CD14-positive monocyte (primary cell): Measurements from ENCODE around the gene LAMB4. TPM values are rescaled to one million over a fixed set of nuclear protein-coding genes. Genes with fewer than 3 reads are reported as not detected.

Source experiments
- DNase-seq, 3 donors: peaks; one replicate each; pipeline ENCODE4 v3.0.0-alpha.2; 2011 to 2022
- H2AFZ ChIP-seq: 2 replicates; pipeline ENCODE4 v1.6.0; 2012; ENCODE audit warnings: mild to moderate bottlenecking, low read depth, low read length, inconsistent platforms; ENCODE audit not compliant: insufficient read depth, poor library complexity, severe bottlenecking
- H3K27ac ChIP-seq, 2 donors: 1 replicate in 1 of 2; 2 replicates in 1 of 2; pipeline ENCODE4 v1.5.1; 2012 to 2013; ENCODE audit warnings: low read length in 2 of 2, control low read depth in 1 of 2, inconsistent platforms in 1 of 2, low read depth in 1 of 2, mild to moderate bottlenecking in 1 of 2
- H3K27me3 ChIP-seq, 2 donors: one replicate each; pipeline versions ENCODE4 v1.6.0 to v1.6.1; 2011 to 2013; ENCODE audit warnings: low read length in 2 of 2; ENCODE audit not compliant: control insufficient read depth in 2 of 2, insufficient read depth in 2 of 2
- H3K36me3 ChIP-seq, 2 donors: replicated peaks in 1 of 2; 1 replicate in 1 of 2; 2 replicates in 1 of 2; pipeline versions ENCODE4 v1.5.1 to v1.6.1; 2012 to 2013; ENCODE audit warnings: low read length in 2 of 2, control low read depth in 1 of 2, inconsistent platforms in 1 of 2, mild to moderate bottlenecking in 1 of 2; ENCODE audit not compliant: insufficient read depth in 2 of 2, control insufficient read depth in 1 of 2
- H3K4me1 ChIP-seq, 2 donors: 1 replicate in 1 of 2; 2 replicates in 1 of 2; pipeline versions ENCODE4 v1.5.1 to v1.6.1; 2012 to 2013; ENCODE audit warnings: low read length in 2 of 2, control low read depth in 1 of 2, inconsistent platforms in 1 of 2, mild to moderate bottlenecking in 1 of 2, moderate library complexity in 1 of 2; ENCODE audit not compliant: insufficient read depth in 2 of 2, control insufficient read depth in 1 of 2
- H3K4me2 ChIP-seq: replicated peaks from 2 replicates; pipeline ENCODE3; 2012; ENCODE audit warnings: low read length, moderate library complexity, mild to moderate bottlenecking; ENCODE audit not compliant: poor library complexity, severe bottlenecking; ENCODE audit errors: extremely low read depth
- H3K4me3 ChIP-seq, 3 experiments: fragments of 200-600 bp in 1 of 3; sonication (generic) in 1 of 3; replicated peaks in 1 of 3; 1 replicate in 2 of 3; 2 replicates in 1 of 3; pipeline ENCODE4 v1.5.1; 2011 to 2013; ENCODE audit warnings: low read length in 3 of 3, mild to moderate bottlenecking in 3 of 3, control low read depth in 2 of 3, low read depth in 2 of 3, inconsistent platforms in 1 of 3, moderate library complexity in 1 of 3
- H3K79me2 ChIP-seq: 2 replicates; pipeline ENCODE4 v1.6.0; 2012; ENCODE audit warnings: mild to moderate bottlenecking, control low read depth, inconsistent platforms, low read length, moderate library complexity; ENCODE audit not compliant: insufficient read depth
- H3K9ac ChIP-seq: 2 replicates; pipeline ENCODE4 v1.6.0; 2017; ENCODE audit warnings: low read length, mild to moderate bottlenecking; ENCODE audit not compliant: insufficient read depth, poor library complexity, severe bottlenecking
- H3K9me3 ChIP-seq, 2 donors: replicated peaks in 1 of 2; 1 replicate in 1 of 2; 2 replicates in 1 of 2; pipeline versions ENCODE4 v1.5.1 to v1.6.1; 2012 to 2013; ENCODE audit warnings: low read length in 2 of 2, control low read depth in 1 of 2; ENCODE audit not compliant: control insufficient read depth in 1 of 2, insufficient read depth in 1 of 2
- H4K20me1 ChIP-seq: 2 replicates; pipeline ENCODE4 v1.6.0; 2012; ENCODE audit warnings: mild to moderate bottlenecking, low read length, control low read depth, moderate library complexity; ENCODE audit not compliant: insufficient read depth
- H3K27ac Mint-ChIP-seq, 7 donors: one replicate each; pipeline ENCODE4 v1.8.0; 2020; ENCODE audit warnings: mild to moderate bottlenecking in 7 of 7, mixed read lengths in 7 of 7, moderate library complexity in 6 of 7, inconsistent platforms in 2 of 7
- H3K27me3 Mint-ChIP-seq, 3 donors: one replicate each; pipeline ENCODE4 v1.8.0; 2021 to 2022; ENCODE audit warnings: low read depth in 3 of 3, mild to moderate bottlenecking in 3 of 3, mixed read lengths in 3 of 3, moderate library complexity in 3 of 3, inconsistent platforms in 1 of 3
- H3K36me3 Mint-ChIP-seq, 2 donors: one replicate each; pipeline ENCODE4 v1.8.0; 2020; ENCODE audit warnings: mixed read lengths in 2 of 2, inconsistent platforms in 1 of 2, mild to moderate bottlenecking in 1 of 2
- H3K4me1 Mint-ChIP-seq: one replicate; pipeline ENCODE4 v1.8.0; 2020; ENCODE audit warnings: mild to moderate bottlenecking, mixed read lengths
- H3K4me3 Mint-ChIP-seq, 2 donors: one replicate each; pipeline ENCODE4 v1.8.0; 2020; ENCODE audit warnings: mild to moderate bottlenecking in 2 of 2, mixed read lengths in 2 of 2, moderate library complexity in 1 of 2
- H3K9me3 Mint-ChIP-seq, 7 donors: one replicate each; pipeline ENCODE4 v1.8.0; 2020 to 2022; ENCODE audit warnings: mixed read lengths in 7 of 7, mild to moderate bottlenecking in 6 of 7, moderate library complexity in 6 of 7, inconsistent platforms in 2 of 7
- WGBS: methylation state at CpG from one replicate; pipeline ENCODE4 v1.1.5; 2013; ENCODE audit warnings: missing lambda C conversion rate; ENCODE audit not compliant: insufficient coverage; 5-methylcytosine and 5-hydroxymethylcytosine counted together
- intact Hi-C, 2 donors: fragments of 100-400 bp; cut with micrococcal nuclease; formaldehyde crosslinking; loops; one replicate each; pipeline versions ENCODE4 v1.15.0 to v1.15.1; 2023
- polyA plus RNA-seq, 3 donors: library from polyadenylated mRNA; depleted of rRNA in 1 of 3; unstranded in 2 of 3; stranded (reverse) in 1 of 3; fragments of 300-500 nt in 2 of 3; fragments of >200 nt in 1 of 3; fragmentation: Illumina TruSeq in 2 of 3; gene quantifications; 1 replicate in 2 of 3; 2 replicates in 1 of 3; pipeline ENCODE4 v1.2.3, GENCODE V29; 2012 to 2021
- TF ChIP-seq, protein P1 (sequence below): fragments of 200-600 bp; IDR thresholded peaks from one replicate; pipeline ENCODE4 v1.8.0; 2022; ENCODE audit warnings: antibody characterized with exemption, mild to moderate bottlenecking

Gene LAMB4
- polyA plus RNA-seq, 3 donors, result not detected

DNA sequence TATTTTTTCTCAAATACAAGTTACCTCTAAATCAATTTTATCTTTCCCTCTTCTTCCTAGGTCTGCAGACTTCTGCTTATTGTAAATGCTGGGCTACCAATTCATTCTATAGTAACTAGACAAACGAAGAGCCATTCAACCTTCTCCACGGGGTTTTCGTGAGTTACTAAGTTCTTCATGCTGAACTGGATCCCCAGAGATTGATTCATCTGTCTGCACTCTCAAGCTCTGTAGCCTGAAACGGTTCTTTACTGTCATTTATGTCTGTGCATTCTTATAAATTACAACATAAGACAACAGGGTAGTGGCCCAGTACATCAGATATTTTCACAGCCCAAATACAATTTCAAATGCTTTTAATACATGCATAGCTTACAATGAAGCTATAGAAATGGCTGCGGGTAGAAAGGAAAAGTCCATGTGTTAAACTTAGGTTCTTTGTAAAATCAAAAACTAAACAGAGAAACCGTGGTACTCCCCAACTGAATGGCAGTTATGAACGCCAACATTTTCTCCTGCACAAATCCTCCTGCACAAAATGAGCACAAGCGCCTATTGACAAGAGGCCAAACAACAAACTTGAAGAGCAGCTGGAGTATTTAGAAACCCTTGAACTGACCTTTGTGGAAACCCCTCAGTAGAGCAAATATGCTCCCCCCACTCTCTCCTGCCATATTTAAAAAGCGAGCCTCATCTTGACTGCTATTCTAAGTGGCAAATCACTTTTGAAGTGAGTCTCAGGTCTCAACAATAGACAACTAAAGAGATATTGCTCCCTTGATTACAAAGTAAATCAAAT lies 147.9 kb downstream of the LAMB4 start:
- Histone ChIP-seq H3K9ac (no peak overlapping the region), H3K4me2 (no peak overlapping the region), H3K9me3 (no peaks in the 10 kb centered on the region), H3K79me2 (no peaks in the 10 kb centered on the region), H3K27me3 (no peaks in the 10 kb centered on the region), H4K20me1 (no peaks in the 10 kb centered on the region), H3K4me1 (no peaks in the 10 kb centered on the region), H3K4me3 (no peak overlapping the region), H2AFZ (no peak overlapping the region), H3K36me3 (no peaks in the 10 kb centered on the region), H3K27ac (no peak overlapping the region)
- TF ChIP-seq, protein P1, sequence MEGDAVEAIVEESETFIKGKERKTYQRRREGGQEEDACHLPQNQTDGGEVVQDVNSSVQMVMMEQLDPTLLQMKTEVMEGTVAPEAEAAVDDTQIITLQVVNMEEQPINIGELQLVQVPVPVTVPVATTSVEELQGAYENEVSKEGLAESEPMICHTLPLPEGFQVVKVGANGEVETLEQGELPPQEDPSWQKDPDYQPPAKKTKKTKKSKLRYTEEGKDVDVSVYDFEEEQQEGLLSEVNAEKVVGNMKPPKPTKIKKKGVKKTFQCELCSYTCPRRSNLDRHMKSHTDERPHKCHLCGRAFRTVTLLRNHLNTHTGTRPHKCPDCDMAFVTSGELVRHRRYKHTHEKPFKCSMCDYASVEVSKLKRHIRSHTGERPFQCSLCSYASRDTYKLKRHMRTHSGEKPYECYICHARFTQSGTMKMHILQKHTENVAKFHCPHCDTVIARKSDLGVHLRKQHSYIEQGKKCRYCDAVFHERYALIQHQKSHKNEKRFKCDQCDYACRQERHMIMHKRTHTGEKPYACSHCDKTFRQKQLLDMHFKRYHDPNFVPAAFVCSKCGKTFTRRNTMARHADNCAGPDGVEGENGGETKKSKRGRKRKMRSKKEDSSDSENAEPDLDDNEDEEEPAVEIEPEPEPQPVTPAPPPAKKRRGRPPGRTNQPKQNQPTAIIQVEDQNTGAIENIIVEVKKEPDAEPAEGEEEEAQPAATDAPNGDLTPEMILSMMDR, result no peak
- no peak for DNase-seq
- intact Hi-C loops, result no loop called here
- peaks cover 0 to 6% (median 0%) of the 10 kb centered on the region in 7 donors for H3K9me3 Mint-ChIP-seq
- WGBS, result 98% methylated on average over 8 of the region's 9 CpGs
- H3K4me3 Mint-ChIP-seq, result no peak overlapping the region
- H3K27ac Mint-ChIP-seq, result no peak overlapping the region
- no peaks in the 10 kb centered on the region for H3K27me3 Mint-ChIP-seq
- H3K36me3 Mint-ChIP-seq, result no peaks in the 10 kb centered on the region
- H3K4me1 Mint-ChIP-seq, result no peaks in the 10 kb centered on the region

DNA sequence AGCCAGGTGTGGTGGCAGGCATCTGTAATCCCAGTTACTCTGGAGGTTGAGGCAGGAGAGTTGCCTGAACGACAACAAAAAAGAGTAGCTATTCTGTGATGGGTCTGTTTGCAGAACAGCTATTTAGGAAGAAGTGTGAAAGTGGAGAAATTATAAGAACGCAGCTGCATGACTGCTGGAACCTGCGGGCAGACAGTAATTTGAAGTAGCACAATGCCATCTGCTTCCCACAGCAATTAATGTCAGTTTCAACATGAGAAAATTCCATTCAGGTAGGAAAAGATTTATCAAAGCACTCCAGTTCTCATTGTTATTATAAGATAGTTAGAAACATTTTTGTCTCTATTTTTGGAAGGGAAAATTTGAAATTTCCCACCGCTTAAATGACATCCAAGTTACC lies 148.7 kb downstream of the LAMB4 start:
- 80% methylated on average over 1 of the region's 4 CpGs for WGBS
- Histone ChIP-seq H3K4me1 (no peaks in the 10 kb centered on the region), H3K79me2 (no peaks in the 10 kb centered on the region), H3K27me3 (no peaks in the 10 kb centered on the region), H3K4me2 (no peak overlapping the region), H3K9ac (no peak overlapping the region), H3K27ac (no peak overlapping the region), H3K36me3 (no peaks in the 10 kb centered on the region), H4K20me1 (no peaks in the 10 kb centered on the region), H2AFZ (no peak overlapping the region), H3K9me3 (no peaks in the 10 kb centered on the region), H3K4me3 (no peak overlapping the region)
- intact Hi-C loops, result no loop called here
- TF ChIP-seq, protein P1, result no peak
- H3K27ac Mint-ChIP-seq, result no peak overlapping the region
- peaks cover 0 to 2% (median 0%) of the 10 kb centered on the region in 3 donors for H3K27me3 Mint-ChIP-seq
- no peaks in the 10 kb centered on the region for H3K36me3 Mint-ChIP-seq
- no peak overlapping the region for H3K4me3 Mint-ChIP-seq
- H3K4me1 Mint-ChIP-seq, result no peaks in the 10 kb centered on the region
- DNase-seq, result no peak
- H3K9me3 Mint-ChIP-seq, result peaks cover 0 to 7% (median 0%) of the 10 kb centered on the region in 7 donors
